GM12892 (cell line): ENCODE measurements around the gene PREX1. TPM values are rescaled to one million over a fixed set of nuclear protein-coding genes. Genes with fewer than 3 reads are reported as not detected.
A peak's percentile ranks its signal among the peaks of the same experiment; 100 is the strongest.
"Not testable (repeated sequence)": the region's sequence is repeated elsewhere in the genome, so short reads cannot be mapped to it uniquely, and the experiment has no call there.

Experiments
- DNase-seq: peaks from one replicate; pipeline ENCODE4 v3.0.0; 2011; ENCODE audit not compliant: insufficient read length
- FAIRE-seq: peaks from 2 replicates; lab custom pipeline; 2011; peaks lifted over from hg19 to GRCh38; lab: Jason Lieb, UNC
- POLR2A ChIP-seq: IDR thresholded peaks from 2 replicates; pipeline ENCODE4 v1.6.1; 2011; ENCODE audit warnings: low read depth, low read length, control low read depth
- POLR2AphosphoS5 ChIP-seq: IDR thresholded peaks from 2 replicates; pipeline ENCODE4 v1.6.1; 2011; ENCODE audit warnings: low read depth, low read length, control low read depth
- TAF1 ChIP-seq: IDR thresholded peaks from 2 replicates; pipeline ENCODE4 v1.6.1; 2011; ENCODE audit warnings: low read depth, mild to moderate bottlenecking, control low read depth, low read length, borderline replicate concordance
- polyA plus RNA-seq: library from polyadenylated mRNA; unstranded; fragments of >200 nt; gene quantifications from one replicate; pipeline ENCODE4 v1.2.1, GENCODE V29; 2012; ENCODE audit warnings: missing spikeins, inconsistent platforms; ENCODE audit not compliant: missing spikeins

Gene PREX1
- polyA plus RNA-seq, result 46.2 TPM

- TF ChIP-seq POLR2AphosphoS5, result 0 out of 2 replicates have a peak, but pooled peaks have one; percentile 24
- TF ChIP-seq POLR2A, result peak; percentile 62; the same call in 1 of the 2 replicates
- TF ChIP-seq TAF1, result no peak
- FAIRE-seq (no peak), DNase-seq (peak; percentile 87)
Observed at GRCh38 chr20:48827855-48828733, at the start of gene PREX1. PREX1 (minus strand) TSS chr20:48827999; CDS start chr20:48827860, 139 bp downstream.

GRCh38 chr20:48877304-48877703 is 49.5 kb upstream of the PREX1 start:
- no peak for FAIRE-seq
- no peak for DNase-seq
- TF ChIP-seq POLR2AphosphoS5 (no peak), POLR2A (no peak), TAF1 (no peak)

GRCh38 chr20:48875914-48876240 is 48.1 kb upstream of the PREX1 start:
- DNase-seq (no peak), FAIRE-seq (no peak)
- no peak for TF ChIP-seq TAF1
- no peak for TF ChIP-seq POLR2A
- TF ChIP-seq POLR2AphosphoS5, result no peak

GRCh38 chr20:48875233-48875913 is 47.6 kb upstream of the PREX1 start:
- no peak for TF ChIP-seq POLR2A
- no peak for TF ChIP-seq POLR2AphosphoS5
- TF ChIP-seq TAF1, result no peak
- FAIRE-seq, result no peak
- DNase-seq, result no peak

- DNase-seq, FAIRE-seq: not testable (repeated sequence)
Observed at GRCh38 chr20:48869442-48869841, 41.6 kb upstream of the PREX1 start.

GRCh38 chr20:48866936-48867335 is 39.1 kb upstream of the PREX1 start:
- no peak for FAIRE-seq
- TF ChIP-seq TAF1, result no peak
- TF ChIP-seq POLR2A, result no peak
- no peak for TF ChIP-seq POLR2AphosphoS5
- no peak for DNase-seq

GRCh38 chr20:48864738-48865318 is 37.0 kb upstream of the PREX1 start:
- FAIRE-seq, result peak; percentile 48
- no peak for DNase-seq
- TF ChIP-seq POLR2AphosphoS5 (no peak), TAF1 (no peak), POLR2A (no peak)

GRCh38 chr20:48864254-48864653 is 36.5 kb upstream of the PREX1 start:
- no peak for TF ChIP-seq POLR2A
- no peak for TF ChIP-seq TAF1
- DNase-seq (no peak), FAIRE-seq (no peak)

GRCh38 chr20:48862279-48862678 is 34.5 kb upstream of the PREX1 start:
- no peak for TF ChIP-seq POLR2AphosphoS5
- no peak for TF ChIP-seq POLR2A
- no peak for TF ChIP-seq TAF1
- DNase-seq (no peak), FAIRE-seq (no peak)

- TF ChIP-seq POLR2A (no peak), TAF1 (no peak), POLR2AphosphoS5 (no peak)
- FAIRE-seq, result no peak
Observed at GRCh38 chr20:48861444-48861843, 33.6 kb upstream of the PREX1 start.

GRCh38 chr20:48858075-48858790 is 30.4 kb upstream of the PREX1 start:
- no peak for DNase-seq
- FAIRE-seq, result no peak
- no peak for TF ChIP-seq POLR2AphosphoS5
- TF ChIP-seq TAF1, result no peak
- TF ChIP-seq POLR2A, result no peak

More at GRCh38 chr20:48861444-48861843, 33.6 kb upstream of the PREX1 start:
- DNase-seq, result no peak
